H54 (cell line): Measurements from ENCODE around the gene RAD51B.

Experiments used
- DNase-seq: peaks from one replicate; pipeline ENCODE4 v3.0.0; 2011; ENCODE audit warnings: low spot score, mixed read lengths; ENCODE audit not compliant: insufficient read length
- FAIRE-seq: peaks from 3 replicates; lab custom pipeline; 2011; peaks lifted over from hg19 to GRCh38; lab: Jason Lieb, UNC
- POLR2A ChIP-seq: IDR thresholded peaks from 2 replicates; pipeline ENCODE4 v1.6.1; 2011; ENCODE audit warnings: low read depth, mild to moderate bottlenecking, low read length

RAD51B gene

DNA sequence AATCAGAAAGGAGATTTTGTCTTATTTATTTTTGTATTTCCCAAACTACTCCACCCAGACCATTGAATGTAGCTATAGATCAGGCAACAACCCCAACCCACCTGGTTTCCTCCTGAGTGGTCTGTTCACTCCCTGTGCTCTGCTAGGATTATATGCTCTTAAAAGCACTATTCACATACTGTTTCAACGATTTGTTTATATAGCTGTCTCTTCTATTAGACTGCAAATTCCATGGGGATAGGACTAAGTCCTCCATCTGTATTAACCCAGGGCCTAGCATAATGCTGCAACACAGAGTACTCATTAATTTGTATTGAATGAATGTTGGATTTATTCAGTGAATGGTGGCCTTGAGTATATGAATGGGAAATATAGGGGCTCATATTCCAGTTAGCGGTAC is 307.6 kb downstream of the RAD51B start:
- FAIRE-seq (no peak), DNase-seq (no peak)
- no peak for TF ChIP-seq POLR2A

DNA sequence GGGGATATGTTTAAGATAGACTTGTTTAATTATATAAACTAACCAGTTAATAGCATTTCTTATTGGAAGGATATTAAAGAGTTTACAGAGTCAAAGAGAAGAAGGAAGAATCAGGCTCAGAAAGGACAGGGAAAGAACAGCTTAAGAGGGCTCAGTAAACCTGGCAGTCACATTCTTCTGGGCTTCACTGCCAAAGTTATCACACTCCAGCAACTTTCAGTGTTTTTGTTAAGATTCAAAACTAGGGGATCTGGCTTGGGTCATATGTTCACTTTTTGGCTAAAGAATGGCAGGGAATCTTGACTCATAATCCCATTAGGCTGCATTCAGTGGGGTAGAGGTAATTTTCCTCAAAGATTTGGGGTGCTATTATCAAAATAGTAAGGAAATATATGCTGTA is 312.3 kb downstream of the RAD51B start:
- FAIRE-seq = no peak

DNA sequence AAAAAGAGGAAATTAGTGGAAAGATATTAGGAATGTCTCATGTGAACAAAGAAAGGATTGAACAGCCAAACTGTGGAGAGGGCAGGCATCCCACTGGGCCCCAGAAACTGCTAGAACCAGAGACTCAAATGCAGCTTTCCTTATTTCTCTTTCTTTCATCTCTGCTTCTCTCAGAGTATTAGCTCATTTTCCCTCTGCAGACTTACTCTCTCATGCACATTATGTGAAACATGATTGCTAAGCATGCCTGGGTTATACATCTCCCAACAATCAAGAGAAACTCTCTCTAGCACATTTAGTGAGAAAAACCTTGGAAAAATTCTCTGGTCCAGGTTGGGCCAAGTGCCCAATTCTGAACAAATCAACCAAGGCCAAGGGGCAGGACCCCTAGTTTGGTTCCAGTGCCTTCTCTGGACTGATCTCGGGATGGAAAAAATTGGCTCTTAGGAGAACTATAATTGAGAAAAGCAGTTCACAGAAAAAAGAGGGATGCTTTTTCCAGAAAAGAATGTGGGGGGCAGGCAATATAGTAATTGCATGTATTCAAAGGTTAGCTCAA is 313.1 kb downstream of the RAD51B start:
- no peak for DNase-seq
- no peak for TF ChIP-seq POLR2A
- no peak for FAIRE-seq

More for the DNA sequence above, 312.3 kb downstream of the RAD51B start:
- DNase-seq = no peak
- TF ChIP-seq POLR2A = no peak

DNA sequence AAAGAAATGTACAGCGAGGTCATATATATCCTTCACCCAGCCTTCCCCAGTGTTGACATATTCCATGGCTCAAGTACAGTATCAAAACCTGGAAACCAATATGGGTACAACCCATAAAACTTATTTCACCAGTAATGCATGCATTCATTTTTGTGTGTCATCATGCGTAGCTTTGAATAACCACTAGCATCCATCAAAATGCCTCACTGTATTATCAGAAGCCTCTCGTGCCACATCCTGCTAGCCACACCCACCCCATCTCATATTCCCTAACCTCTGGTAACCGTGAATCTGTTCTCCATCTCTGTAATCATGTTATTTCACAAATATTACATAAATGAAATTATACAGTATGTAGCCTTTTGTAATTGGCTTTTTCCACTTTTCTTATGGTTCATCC is 314.3 kb downstream of the RAD51B start:
- no peak for TF ChIP-seq POLR2A
- DNase-seq = no peak
- no peak for FAIRE-seq

DNA sequence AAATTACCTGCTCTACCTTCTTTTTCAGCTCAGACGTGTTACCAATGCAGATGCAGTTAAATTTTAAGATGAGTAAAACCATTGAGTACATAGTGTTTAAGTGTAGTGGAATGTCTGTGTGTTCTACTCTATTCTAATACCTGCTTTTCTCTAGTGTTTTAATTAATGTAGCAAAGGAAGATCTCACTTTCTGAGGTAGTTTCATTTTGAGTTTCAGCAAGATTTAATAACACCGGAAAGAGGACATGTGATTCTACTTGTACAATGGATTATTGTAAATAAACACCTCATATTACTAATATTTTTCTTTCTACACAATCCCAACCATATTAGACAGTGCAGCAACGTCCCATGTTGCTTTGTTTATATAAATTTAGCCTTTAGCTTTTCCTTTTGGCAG is 315.4 kb downstream of the RAD51B start:
- no peak for DNase-seq
- no peak for TF ChIP-seq POLR2A
- no peak for FAIRE-seq

DNA sequence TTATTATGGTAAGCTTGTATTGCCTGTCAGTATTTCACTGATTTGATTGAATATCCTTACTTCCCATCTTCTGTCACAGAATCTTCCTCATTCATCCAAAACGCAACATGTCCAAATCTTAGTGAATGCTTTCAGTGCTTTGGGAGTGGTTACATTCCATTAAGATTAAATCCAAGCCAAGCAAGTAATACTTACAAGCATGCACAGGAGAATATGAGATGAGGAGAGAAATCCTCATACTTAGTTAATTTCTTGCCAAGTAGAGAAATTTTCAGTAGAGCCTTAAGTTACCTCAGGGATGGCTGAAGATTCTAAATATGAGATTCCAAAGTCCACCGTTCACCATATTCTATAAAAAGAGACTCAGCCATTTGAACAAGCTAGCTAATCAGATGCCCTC is 316.0 kb downstream of the RAD51B start:
- DNase-seq (no peak), FAIRE-seq (no peak)

DNA sequence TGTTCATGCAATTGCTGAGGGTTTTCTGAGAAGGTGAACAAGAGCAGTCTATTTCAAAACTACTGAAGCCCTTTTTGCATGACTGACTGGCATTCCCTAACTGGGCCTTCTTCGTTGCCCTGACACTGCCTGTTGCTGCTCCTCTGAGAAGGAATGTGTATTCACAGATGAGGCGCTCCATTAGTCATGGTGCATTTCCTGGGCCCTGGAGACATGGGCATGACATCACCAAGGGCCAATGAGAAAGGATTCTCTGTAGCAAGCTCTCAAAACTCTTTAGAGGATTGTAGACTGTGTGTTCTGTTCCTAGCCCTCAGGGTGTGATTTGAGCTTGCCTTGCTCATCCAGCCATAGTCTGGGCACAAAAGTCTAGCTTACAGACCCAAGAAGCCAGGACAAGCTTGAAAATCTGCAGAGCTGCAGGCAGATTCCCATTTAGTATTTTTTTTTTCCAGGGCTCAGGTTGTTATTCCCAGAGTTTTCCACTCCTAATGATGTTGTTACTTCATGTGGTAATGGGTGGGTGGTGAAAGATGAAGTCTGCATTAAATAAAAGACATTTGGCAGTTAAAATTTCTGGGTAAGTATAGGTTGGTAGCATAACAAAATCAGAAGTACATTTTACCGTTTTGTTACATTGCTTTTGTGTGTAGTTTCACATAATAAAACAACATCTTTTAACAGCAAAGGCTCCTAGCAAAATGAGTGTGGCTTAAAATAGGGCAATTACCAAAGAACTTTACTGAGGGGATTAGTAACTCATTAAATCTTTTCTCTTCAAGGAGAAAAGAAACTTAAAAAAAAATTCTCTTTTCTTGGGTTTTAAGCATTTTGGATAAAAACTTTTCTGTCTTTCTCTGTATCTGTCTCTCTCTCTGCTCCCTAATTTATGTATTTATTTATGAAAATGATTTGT is 318.4 kb downstream of the RAD51B start:
- DNase-seq (peak; percentile 23), FAIRE-seq (peak; percentile 98)
- no peak for TF ChIP-seq POLR2A

More for the DNA sequence above, 316.0 kb downstream of the RAD51B start:
- TF ChIP-seq POLR2A = no peak

DNA sequence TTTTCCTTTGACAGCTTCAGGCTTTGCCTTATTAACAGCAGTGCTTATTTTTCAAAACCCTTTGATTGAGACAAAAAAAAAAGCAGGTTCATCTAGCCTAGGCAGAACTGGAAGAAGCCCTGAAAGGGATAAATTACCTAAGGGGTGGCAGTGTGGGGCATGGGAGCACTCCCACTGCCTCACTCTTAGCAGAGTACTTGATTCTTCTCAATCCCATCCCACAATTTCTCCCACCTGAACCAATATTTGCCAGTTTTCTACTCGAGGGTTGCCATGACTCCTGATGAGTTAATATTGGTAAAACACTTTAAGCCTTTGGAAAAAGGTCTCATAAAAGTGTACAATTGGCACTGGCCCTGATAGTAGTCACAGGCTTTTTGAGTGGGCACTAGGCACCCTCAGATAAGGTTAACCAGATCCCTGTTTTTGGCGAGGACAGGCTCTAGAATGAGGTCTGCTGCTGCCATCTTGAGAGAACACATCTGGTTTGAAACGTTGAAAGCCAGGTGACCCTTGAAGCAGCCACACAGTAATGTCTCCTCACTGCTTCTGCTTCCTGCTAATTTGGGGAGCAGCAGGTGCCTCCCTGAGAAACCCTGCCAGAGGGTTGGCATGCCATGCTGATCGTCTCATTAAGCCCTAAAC is 320.0 kb downstream of the RAD51B start:
- FAIRE-seq (no peak), DNase-seq (no peak)
- no peak for TF ChIP-seq POLR2A

DNA sequence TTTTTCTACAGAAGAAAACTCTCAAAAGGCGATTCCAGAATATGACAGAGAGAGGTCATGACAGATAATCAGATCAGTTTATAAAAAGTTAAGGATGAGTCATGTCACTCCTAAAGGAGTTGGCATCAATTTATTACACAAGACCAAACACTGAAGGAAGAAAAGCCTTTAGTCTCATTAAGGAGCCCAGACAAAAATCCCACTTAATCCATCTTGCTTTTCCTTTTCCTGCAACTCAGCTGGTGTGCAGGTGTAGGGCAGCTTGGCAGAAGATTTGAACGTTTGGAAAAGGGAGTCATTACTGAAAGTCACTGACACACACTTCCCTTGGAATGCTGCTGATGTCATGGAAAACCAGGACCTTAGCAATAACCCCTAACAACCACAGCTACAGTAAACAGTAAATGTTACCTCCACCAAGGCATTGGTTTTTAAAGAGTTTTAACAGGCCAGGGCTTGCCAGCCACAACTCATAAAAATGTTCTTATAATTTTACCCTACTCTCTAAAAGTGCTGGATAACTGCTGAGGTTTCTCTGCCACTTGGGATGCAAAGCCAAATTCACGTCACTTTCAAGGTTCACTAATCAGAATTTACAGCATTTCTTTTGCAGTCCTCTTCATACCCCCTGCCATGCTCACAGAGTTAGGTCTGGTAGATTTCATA is 320.6 kb downstream of the RAD51B start:
- DNase-seq (no peak), FAIRE-seq (peak; percentile 98)
- TF ChIP-seq POLR2A = no peak

DNA sequence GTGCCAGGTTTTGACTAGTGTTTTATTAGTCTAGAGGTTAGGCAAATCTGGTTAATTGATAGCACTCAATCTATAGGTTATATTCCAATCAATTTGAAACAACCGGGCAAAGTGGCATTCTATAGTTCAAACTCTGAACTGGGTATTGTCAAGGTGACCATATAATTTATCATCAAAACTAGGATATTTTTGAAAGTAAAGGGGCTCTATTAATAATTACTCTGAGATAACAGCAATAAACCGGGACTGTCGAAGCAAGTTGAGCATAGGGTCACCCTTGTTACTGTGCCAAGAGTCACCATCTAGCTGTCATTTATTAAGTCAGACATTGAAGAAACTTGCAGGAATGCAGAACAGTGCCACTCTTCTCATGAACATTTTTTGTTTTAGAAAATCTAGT is 321.2 kb downstream of the RAD51B start:
- DNase-seq (no peak), FAIRE-seq (no peak)
- TF ChIP-seq POLR2A = no peak

DNA sequence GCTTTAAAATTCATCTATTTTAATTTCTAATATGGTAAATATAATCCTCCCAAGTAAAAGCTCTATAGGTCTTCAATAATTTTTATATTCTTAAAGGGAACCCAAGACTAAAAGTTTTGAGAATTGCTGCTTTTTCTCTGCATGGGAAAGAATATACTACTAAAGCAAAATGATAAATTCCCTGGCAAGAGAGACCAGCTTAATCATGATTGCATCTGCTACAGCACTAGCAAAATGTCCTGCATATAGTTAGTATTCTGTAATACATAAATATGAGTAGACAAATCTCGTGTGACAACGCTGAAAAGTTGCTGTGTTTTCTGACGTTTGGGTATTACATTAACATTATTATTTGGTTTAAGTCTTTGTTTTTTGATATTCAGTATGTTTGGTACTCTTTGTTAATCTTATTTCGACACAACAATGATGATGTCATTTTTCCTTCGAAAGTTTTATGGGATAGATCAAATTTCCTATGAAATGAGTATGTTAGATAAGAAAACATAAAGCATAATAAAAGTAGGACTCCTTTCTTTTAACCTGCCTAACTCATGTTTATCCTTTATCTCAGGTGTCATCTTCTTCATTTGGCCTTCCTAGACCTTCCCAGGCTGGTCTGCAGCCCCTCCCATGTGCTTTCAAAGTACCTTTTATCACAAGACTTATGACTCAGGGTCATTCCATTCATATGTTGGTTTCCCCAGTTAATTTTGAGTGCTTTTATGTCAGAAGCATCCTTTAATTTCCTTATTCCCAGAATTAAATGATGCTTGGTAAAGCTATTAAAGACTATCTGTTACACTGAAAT is 321.9 kb downstream of the RAD51B start:
- FAIRE-seq (peak; percentile 89), DNase-seq (no peak)
- no peak for TF ChIP-seq POLR2A

DNA sequence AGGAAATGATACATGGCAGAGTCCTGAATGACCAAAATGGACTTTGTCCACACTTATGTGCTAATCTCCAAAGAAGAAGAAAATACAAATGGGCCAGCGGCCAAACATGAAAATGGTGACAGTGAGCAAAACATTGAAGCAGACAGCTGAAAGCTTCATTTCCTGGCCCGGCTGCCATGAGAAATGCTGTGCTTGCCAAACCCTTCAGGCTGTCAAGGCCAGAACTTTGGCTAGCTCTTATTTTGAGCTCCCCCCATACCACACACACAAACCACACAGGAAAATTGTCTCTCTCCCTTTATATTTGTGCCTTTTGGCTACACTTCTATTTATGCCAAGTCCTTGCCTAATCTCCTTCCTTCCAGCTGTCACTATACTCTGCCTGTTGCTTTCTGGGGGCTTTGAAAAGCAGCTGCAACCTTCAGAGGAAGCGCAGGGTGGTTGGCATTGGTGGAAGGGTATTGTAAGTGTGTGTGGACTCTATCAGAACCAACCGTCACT is 323.8 kb downstream of the RAD51B start:
- peak; percentile 41 for FAIRE-seq
- TF ChIP-seq POLR2A = no peak
- DNase-seq = no peak

DNA sequence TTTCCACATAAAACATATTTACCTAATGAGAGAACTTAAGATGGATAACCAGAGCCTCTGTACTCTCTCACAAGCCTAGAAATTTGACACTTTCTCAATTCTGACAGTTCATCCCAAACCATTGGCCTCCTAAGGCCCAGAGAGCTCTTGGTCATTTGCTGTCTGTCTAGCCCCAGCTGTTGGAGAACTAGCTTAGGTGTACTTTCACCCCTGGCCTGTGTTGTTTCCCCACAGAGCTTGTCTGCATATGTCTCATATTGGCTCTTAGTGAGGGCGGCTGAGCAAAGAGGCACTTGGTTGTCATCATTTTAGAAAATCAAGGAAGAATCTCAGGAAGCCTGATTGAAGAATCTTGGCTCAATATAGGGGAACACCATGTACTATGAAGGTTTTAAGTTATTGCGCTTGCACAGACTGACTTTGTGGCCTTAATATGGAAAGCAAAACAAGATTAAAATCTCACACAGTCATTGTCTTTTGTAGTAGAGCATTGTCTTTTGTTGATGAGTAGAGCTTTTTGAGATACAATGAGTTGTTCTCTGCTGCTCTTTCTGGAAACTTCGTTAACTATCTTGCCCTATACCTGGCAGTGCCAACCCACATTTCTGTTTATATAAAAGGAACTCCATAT is 324.6 kb downstream of the RAD51B start:
- no peak for FAIRE-seq
- no peak for DNase-seq
- no peak for TF ChIP-seq POLR2A
